C1 segment of cervical spinal cord (tissue), 14 donors: Measurements from ENCODE around the gene OTUD7B.
A peak's percentile ranks its signal among the peaks of the same experiment; 100 is the strongest.
"Not testable (repeated sequence)": the region's sequence is repeated elsewhere in the genome, so short reads cannot be mapped to it uniquely, and the experiment has no call there.

ENCODE experiments used
- DNase-seq, 14 donors: peaks; one replicate each; lab custom pipeline; 2025; lab: John Stamatoyannopoulos, UW

OTUD7B gene

DNA sequence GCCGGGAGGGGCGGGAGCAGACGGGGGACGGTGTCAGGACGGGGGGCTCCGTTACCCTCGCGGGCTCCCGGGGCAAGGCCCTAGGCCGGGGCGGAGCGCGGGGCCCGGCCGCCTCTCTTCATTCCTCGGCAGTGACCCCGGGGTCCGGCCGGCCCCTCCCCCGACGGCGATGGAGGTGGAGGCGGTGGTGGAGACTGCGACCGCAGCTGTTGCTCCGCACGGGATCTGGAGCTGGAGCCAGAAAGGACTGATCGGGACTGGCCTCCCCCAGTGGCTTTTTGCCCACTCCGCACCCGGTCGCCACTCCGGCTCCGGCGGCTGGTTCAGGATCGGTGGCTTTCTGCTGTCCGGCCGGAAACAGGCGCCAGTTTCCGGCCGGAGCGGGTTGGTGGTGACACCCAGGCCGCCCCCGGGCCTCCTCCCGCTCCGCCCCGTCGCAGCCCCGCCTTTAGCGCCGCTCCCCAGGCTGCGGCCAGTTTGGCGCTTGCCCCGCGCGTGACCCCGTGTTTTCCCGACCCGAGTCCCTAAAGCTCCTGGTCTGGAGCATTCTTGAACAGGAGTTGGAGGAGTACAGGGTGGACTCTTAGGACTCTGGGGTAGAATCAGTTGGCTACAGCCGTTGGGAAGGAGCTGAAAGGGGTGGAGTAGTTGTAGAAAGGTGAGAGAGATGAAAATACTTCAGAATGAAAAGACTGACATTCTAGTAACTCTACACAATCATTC is at the start of gene OTUD7B:
TSS of gene OTUD7B (minus strand) at position 334 of the 723 bp plus-strand sequence. CDS start 33,216 bp downstream, outside the sequence.
- DNase-seq, result peak; percentile 32 to 94 (median 86)

DNA sequence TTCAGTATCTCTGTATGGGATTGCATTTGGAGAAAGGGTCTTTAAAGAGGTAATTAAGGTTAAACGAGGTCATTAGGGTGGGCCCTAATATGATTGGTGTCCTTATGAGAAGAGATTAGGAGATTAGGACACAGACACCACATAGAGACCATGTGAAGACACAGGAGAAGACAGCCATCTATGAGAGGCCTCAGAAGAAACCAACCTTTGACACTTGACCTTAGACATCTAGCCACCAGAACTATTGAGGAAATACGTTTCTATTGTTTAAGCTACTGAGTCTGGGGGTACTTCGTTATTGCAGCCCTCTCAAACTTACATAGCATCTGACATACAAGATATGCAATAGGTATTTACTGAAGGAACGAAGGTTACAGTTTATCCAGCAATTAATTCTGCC is 49.7 kb upstream of the OTUD7B start:
- DNase-seq, result no peak

DNA sequence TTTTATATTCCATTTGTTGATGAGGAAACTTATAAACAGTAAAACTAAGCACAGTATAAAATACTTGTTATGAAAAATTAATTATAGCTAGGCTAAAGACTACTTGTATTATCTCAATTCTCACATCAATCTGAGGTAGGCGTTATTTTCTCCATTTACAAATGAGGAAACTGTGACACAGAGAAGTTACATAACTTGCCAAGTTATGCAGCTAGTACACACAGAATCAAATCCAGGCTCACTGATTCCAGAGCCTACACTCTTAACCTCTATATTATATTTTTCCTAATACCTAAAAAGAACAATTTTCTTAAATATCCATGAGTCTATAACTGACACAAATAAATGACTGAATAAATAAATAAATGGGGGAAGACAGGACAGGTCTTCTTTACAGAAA is 45.9 kb upstream of the OTUD7B start:
- DNase-seq, result no peak

DNA sequence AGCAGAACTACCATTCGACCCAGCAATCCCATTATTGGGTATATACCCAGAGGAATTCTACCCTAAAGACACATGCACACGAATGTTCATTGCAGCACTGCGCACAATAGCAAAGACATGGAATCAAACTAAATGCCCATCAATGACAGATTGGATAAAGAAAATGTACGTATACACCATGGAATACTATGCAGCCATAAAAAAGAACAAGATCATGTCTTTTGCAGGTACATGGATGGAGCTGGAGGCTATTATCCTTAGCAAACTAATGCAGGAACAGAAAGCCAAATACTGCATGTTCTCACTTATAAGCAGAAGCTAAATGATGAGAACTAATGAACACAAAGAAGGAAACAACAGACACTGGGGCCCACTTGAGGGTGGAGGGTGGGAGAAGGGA is 45.0 kb upstream of the OTUD7B start:
- DNase-seq, result not testable (repeated sequence)

DNA sequence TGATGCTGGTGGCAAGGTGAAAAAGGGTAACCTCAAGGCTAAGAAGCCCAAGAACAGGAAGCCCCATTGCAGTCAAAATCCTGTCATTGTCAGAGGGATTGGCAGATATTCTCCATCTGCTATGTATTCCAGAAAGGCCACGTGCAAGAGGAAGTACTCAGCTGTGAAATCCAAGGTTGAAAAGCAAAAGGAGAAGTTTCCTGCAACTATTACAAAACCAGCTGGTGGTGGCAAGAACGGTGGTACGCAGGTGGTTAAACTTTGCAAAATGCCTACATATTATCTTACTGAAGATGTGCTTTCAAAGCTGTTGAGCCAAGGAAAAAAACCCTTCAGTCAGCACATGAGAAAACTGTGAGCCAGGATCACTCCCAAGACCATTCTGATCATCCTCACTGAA is 43.4 kb upstream of the OTUD7B start:
- no peak for DNase-seq

DNA sequence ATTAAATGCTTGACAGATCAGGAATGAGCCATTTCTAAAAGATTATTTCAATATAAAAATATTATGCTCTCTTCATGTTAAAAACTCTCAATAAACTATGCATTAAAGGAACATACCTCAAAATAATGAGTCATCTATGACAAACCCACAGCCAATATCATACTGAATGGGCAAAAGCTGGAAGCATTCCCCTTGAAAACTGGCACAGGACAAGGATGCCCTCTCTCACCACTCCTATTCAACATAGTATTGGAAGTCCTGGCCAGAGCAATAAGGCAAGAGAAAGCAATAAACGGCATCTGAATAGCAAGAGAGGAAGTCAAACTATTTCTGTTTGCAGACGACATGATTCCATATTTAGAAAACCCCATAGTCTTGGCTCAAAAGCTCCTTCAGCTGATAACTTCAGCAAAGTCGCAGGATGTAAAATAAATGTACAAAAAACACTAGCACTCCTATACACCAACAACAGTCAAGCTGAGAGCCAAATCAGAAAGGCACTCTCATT is 41.4 kb upstream of the OTUD7B start:
- DNase-seq, result not testable (repeated sequence)

DNA sequence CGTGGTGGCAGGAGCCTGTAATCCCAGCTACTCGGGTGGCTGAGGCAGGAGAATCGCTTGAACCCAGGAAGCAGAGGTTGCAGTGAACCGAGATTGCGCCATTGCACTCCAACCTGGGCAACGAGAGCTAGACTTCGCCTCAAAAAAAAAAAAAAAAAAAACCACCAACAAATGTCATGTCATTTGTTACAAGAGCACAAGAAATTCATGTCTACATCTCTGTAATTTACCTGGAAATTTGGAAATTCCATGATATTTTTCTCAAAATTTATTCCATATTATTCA is 40.5 kb upstream of the OTUD7B start:
- DNase-seq, result no peak

DNA sequence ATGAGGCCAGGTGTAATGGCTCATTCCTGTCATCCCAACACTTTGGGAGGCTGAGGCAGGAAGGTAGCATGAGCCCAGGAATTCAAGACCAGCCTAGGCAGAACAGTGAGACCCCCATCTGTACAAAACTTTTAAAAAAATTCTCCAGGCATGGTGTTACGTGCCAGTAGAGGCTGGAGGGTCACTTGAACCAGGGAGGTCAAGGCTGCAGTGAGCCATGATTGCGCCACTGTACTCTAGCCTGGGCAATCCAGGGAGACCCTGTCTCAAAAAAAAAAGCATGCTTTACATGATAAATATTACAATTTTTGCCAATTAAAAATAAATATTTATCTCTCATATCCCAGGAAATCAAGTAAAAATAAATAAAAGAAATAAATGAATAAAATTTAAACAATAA is 39.4 kb upstream of the OTUD7B start:
- no peak for DNase-seq

DNA sequence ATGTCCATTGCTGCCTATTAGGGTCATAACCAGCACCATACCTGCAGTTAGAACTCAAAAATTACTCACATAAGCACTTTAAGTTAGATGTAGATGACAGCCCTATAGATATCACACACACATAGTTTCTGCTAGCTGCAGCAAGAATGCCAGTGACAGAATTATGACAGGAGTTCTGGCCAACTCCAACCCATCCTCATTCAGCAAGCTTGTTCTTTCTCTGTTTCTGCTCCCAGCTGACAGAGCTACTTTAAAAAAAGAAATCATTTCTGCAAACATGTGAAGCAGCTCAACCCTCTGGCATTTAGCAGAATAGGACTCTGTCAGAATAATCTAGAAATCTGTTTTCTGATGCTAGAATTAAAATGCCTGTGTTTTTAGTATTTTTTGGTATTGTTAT is 23.8 kb upstream of the OTUD7B start:
- no peak for DNase-seq

DNA sequence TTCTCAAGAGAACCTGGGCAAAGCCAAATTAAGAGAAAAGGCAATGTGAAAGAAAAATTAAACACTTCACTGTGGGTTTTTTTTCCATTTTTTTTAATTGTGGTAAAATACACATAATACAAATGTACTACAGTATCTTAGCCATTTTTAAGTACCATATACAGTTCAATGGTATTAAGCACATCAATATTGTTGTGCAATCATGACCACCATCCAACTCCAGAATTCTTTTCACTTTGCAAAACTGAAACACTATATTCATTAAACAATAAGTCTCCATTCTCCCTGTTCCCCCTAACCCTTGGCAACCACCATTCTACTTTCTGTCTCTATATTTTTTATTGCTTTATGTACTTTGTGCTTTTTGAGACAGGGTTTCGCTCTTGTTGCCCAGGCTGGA is 17.8 kb upstream of the OTUD7B start:
- no peak for DNase-seq

DNA sequence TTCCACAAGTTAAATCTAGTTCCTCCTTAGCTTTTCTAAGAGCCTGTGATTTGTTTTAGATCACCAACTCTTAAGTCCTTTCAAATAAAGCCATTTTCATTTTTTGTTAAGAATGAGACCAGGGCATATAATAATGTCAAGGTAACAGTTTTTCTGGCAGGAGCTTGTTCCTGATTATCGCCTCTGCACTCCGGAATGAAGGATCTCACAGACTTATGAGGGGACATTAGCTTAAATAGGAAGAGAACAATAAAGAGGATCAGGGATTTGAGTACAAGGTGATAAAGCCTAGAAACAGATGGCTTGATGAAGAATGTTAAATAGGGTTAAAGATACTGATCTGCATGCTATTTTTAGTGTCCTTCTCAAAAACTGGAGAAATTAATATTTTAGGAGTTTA is 13.6 kb upstream of the OTUD7B start:
- DNase-seq, result no peak

DNA sequence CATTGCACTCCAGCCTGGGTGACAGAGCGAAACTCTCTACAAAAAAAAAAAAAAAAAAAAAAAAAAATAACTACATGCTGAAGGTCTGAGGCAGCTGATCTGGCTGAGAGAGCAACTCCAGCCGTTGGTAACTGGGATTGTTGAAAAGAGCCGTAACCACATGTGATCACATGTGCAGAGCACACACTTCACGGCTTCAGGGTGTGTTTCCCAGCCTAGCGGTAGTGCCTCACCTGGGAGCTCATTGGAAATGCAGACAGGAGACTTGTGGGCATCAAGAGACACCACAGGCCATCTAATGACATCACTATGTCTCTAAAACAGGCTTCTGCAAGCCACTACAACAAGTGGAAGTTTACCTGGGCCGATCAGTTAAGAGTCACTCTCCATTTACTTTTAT is 11.8 kb upstream of the OTUD7B start:
- no peak for DNase-seq

DNA sequence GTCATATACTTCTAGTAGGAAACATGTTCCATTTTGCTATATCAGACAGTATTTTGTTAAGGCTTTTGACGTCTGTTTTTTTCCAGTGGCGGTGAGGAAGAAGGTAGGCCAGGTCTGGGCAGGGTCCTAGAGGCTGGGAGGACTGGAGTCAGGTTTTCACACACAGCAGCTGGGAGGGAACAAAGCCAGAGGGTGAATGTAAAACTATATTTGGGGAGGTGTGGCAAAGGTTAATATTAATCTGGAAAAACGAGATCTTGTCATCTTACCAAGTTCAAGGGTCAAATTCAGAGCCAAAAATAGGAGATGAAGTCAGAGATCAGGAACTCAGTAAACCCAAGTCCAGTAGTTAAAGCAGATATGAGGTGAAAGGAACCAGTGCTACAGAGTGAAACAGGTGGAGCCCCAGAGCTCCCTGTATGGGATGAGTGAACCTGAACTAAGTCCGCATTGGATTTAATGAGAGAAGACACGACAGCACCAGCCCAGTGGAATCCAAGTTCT is 10.7 kb upstream of the OTUD7B start:
- no peak for DNase-seq

DNA sequence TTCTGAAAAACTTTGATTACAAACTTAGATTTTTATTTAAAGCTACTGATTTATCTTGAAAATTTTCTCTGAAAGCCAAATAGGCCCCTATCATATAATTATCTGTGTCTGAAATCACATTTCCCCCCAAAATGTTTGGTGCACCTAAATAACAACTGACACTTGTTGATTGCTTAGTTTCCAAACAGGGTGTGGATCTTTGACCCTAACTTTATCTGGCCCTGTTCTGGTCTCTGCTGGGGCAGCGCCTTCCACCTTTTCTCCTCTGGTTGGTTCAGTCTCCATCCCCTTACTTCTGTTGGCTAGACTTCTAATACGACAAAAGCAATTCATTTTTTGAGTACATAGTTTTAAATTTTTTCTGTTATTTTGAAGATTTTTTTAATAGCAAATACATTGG is 10.2 kb upstream of the OTUD7B start:
- no peak for DNase-seq

DNA sequence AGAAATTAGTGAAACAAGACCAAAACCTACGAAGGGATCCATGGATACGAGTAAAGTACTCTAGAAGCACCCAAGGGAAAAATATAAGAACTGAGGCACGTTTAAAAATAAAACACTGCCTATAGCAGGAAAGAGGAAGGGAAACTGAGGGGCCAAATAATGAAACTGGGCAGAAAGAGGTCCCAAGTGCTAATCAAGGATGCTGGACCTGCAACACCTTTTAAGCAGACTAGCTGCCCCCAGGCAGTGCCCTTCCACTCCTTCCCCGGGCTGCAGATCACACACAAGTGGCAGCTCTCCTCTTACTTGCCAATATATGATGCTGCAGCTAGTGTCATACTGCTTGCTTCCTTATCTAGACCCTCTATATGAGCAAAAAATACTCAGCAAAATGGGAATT is 7.6 kb upstream of the OTUD7B start:
- DNase-seq, result no peak

DNA sequence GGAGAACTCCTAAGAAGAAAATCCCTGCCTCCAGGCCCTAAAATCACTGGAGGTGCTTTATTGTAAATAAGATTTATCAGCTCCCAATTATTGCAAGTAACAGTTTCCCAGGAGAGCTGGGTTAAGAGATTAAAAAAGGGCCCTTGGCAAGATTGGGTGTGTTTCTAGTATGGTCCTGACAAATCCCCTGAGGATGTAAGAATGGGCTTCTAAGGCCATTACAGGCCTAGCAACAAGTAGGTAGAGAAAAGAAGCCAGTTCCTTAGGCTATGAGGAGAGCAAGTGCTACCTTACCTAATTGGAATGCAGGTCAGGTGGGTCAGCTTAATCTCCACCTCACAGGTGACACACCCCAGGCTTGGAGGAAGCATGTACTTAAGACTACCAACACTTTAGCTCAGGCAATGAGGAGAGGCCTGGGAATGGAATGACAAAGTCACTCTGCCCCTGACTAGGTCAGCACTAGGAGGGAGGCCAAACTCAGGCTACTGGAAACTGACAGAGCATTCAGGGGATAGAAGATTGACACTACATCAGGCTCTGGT is 6.8 kb upstream of the OTUD7B start:
- DNase-seq, result no peak

DNA sequence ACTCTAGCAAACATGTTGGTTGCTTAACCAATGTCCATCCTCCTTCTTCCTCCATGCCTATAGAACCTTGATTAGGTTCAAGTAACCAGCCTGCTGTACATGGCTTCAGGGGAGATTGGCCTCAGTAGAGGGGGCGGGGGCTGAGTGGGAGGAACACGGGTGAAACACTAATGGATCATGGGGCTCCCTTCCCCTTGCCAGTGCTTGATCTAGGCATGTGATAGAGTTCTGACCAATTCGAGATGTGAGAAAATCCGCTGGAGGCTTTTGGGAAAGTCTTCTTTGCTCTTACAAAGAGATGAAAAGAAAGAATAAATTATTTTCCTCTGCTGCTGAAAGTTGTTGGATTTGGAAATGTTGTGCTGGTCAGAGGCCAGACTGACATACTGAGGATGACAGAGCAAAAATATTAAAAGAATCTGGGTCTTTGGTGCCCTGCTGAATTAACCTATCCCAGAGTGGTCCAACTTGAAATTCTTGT is 5.2 kb upstream of the OTUD7B start:
- DNase-seq, result peak in 2 of 14 donors; percentile 12 to 20

DNA sequence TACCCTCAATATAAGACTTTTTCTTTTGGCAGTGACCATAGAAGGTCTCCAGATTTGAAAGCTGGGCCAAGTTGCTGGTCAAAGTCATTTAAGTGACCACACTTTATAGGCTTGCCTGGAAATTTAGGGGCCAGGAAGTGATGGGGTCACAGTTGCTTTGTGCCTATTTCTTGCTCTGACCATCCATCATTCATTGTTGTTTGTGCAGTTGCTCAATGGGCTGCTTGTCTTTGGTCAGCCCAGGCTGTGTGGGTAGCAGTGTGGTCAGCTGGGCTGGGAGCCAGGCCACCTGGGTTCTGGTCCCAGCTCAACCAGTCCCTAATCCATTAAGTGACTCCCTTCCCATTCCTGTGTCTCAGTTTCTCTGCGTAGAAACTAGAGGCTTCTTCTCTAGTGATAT is 2.1 kb upstream of the OTUD7B start:
- DNase-seq, result peak in 12 of 14 donors; percentile 15 to 92 (median 78)

DNA sequence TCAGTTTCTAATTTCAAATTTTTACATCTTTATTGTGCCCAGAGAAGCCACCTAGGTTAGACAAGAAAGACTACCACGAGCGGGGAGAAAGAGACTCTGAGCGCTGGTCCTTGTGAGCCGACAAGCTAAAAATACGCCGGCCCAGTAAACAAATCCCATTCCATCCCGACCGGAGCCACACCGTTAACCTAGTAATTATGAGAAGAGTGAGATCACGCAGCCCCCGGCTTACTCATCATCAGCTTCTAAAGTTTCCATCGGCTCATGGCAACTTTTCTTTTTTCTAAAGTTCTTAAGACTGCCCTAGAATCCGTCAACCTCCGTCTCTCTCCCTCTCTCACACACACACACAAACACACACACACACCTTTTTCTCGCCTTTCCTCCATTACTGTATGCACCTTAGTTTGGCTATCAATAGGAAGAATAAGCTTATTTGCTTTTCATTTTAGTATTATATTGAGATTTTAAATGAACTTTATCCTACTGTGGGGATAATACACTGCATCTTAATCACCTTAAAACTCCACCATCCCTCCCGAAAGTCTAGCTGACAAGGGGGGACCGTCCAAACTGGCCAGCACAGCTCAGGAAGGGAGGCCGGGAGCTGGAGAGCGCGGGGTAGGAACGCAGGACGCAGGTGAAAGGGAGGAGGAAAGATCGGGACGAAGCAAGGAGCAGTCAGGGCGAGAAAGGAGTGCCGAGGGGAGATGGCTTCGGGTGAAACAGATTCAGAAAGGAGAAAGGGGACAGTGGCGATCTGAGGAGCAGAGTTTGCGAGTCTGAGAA is 728 bp downstream of the OTUD7B start:
- peak in 8 of 14 donors; percentile 16 to 69 (median 39) for DNase-seq

DNA sequence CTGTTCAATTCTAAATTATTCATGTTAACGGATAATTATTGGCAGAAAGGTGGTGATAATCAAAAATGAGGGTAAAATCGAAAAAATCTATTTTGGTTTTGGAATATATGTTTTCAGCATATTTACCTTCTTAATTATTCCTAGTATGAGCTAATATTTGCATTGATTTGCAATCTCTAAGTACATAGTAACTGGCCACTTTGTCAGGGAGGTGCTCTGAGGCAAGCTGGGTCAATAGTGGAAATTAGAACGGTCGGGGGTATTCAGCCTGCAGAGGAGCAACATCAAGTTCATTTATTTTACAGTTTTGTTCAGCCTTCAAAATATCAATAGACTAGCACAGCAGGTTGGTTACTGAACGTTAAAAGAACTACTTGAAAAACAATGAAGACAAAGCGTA is 1.8 kb downstream of the OTUD7B start:
- DNase-seq, result no peak

DNA sequence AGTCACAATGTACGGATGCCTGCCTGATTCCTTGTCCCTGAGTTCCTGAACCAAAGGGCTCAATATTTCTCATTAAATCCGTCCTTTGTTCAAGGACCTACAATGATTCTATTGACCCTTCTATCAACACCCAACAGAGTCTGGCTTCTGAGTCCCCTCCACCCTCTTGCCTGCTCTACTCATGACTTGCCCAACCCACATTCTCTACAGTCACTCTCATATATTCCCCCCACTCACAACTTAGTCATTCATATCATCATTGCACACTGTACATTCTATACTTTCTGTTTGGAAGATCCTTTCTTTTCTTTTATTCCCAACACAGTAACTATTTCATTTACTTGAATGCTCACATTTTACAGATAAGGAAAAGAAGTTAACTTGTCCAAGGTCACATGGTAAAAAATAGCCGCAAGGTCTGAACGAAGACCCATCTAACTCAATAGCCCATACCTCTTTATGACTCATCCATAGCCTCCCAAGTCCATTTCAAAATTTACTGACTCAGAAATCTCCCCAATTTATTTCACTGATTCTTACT is 3.6 kb downstream of the OTUD7B start:
- peak in 3 of 14 donors; percentile 10 to 28 (median 10) for DNase-seq

DNA sequence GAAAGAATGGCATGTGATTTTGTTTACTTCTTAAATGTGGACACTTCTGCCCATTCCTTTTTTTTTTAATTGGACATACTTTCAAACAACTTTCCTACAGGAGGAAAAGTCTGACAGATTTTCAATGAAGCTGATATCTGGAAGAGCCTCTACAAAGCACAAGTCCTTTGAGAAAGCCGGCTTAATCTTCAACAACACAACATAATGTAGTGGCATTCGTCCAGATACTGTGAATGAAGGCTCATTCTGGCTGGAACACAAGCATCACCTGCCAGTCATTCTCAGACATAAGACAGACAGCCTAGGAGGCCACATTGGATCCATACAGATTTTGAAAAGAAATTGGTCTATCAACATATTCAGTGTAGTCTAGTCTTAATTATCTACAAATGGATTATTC is 4.9 kb downstream of the OTUD7B start:
- DNase-seq, result no peak
